Measurements from ENCODE around the gene RERE.

The RERE gene

DNA sequence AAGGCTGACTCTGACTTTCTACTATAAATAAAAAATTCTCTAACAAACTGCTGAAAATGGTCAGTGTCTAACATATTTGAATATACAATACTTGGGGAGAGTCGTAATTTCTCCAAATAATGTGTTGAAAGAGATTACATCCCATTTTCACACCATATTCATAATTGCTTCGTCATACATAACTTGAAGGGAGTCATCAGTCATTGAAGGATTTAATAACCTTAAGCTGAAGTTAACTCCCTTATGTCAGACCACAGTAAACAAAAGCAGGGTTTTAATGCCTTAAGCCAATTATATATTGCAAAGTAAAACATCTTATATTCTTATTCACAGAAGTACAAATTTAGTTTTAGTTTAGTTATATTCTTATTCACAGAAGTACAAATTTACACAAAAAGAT is 129.9 kb downstream of the RERE start:
- no peak for DNase-seq (ENCODE audit: low read depth in 2 of 2)

GRCh38 chr1:8687039-8687438 is 130.4 kb downstream of the RERE start:
- DNase-seq (ENCODE audit: low read depth in 2 of 2): no peak

DNA sequence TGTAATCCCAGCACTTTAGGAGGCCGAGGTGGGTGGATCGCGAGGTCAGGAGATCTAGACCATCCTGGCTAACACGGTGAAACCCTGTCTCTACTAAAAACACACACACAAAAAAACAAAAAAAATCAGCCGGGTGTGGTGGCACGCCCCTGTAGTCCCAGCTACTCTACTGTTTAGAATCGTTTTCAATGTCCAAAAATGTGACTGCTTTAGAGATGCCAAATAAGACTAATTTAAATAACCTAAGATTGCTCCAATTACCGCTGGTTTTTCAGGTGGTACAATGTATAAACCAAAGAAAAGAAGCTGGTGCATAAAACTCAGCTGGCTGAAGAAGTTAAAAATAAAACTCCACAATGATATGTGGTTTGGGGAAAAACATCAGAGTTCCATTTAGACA is 132.0 kb downstream of the RERE start:
- DNase-seq (ENCODE audit: low read depth in 2 of 2): no peak

- no peak for DNase-seq (ENCODE audit: low read depth in 2 of 2)
These were observed 132.8 kb downstream of the RERE start for GRCh38 chr1:8684590-8684989.

DNA sequence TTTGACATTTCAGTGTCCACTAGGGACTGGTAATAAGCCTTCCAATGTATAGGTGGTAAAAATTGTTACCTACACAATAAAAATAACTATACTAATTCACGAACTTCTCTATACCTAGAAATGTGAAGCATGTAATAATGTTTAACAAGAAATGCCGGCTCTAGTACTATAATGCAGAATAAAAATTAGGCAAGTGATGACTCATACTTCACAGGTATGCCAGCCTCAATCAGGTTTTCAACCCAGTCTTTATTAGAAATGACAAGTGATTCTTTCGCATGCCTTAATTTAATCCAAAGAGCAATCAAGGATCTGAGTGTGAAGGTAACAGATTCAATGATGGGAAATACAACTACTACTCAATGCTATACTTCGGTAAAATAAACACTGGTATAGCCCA is 134.9 kb downstream of the RERE start:
- DNase-seq (ENCODE audit: low read depth in 2 of 2): no peak

DNA sequence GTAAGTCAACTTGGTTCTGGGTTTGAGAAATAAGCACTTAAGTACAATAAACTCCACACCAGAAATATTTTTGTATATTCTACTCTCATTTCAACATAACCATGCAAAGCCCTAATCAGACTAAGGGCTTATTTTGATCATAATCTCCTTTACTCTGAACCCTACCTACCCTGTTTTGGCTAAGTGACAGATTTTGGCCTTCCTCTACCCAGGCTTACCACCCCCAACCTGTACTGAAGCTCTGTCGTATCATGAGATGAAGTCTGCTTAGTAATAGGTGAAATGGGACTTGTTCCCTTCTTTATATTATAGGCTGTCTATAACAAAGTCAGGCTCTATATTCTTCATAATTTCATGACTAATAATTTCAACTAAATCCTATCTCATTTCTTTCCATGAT is 135.5 kb downstream of the RERE start:
- no peak for DNase-seq (ENCODE audit: low read depth in 2 of 2)

DNA sequence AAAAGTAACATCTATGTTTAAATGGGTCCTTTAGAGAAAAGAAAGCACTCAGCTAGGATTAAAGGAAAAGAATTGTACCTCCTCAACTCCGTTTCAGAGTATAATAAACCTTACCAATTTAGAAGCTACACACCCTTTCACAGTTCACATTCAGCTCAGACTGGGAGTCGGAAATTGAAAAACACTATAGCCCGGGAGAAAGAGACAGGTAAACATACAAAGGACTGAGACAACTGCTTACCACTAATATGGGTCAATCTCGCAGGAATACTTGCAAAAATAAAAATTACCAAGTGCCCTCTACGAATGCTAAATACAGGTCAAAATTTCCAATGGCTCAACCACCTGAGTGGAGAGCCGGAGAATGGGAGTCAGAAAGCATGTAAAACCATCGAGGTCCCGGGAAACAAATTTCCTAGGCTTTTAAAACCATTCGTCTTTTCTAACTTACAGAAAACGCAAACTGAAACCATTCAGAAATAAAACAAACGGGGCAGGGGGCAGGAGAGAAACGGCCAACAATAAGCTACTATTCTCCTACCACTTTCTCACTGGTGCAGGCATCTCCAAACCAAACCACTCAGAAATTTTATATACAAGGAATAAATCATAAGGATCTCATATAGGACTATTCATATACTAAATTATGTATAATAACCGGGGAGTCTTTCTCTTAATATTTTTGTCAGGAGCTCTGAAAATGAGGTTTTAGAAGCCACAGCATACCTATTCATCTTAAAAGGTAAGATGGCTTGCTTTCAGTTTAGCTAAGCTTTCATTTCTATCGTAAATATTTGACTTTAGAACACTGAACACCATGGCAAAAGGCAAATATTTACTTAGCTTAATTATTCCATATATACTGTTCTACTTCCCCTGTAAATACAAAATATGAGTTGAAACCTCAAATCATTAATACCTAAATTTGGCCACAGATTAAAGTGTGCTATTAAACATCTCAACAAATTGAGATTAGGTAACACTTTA is 136.5 kb downstream of the RERE start:
- DNase-seq (ENCODE audit: low read depth in 2 of 2): no peak

DNA sequence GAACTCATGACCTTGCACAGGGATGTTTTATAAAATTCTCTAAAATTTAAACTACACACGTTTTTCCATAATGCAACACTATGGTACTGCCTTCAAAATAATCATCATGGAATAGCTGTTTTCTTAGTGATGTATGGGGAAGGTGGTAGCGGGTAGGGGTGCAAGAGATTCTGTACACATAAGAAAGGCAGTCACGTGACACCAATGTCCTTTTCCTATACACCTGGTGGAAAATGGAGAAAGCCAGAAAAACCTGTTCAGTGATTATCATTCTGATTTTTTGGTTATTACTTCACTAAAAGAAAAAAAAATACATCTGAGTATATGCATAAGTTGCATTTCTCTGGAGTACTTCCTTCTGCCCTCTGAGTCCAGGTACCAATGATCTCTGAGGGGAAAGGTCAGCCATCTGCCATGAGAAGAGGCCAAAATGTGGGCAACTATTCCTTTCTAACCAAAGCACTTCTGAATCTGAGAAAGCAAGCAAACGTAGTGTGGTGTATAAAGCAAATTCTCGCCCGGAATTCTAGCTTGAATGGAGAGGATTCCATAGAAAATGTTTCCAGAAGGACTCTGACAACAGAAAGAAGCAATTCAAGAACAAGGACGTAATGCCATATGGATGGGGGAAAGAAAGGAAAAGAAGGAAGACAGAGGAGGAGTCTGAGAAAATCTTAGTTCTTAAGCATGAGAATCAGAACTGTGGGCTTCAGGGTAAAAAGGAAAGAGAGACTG is 137.3 kb downstream of the RERE start:
- DNase-seq (ENCODE audit: low read depth in 2 of 2): no peak

DNA sequence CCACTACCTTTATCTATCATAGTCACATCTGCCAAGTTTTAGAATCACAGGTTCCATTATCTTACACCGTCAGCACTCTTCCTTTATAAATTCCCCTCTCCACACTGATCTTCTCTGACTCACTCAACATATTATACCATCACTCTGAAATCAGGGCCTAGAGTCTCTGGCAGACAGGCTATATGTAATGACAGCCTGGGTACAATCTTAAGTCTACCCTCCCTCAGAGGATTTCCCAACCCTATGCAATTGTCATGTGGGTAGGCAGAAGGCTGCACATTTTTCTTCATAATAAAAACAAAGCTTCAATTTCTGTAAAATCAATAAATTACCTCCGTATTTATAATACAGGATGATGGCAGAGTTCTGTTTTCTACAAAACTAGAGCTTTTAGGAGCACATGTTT is 138.0 kb downstream of the RERE start:
- DNase-seq (ENCODE audit: low read depth in 2 of 2): no peak

GRCh38 chr1:8678673-8679394 is 138.6 kb downstream of the RERE start:
- no peak for DNase-seq (ENCODE audit: low read depth in 2 of 2)

DNA sequence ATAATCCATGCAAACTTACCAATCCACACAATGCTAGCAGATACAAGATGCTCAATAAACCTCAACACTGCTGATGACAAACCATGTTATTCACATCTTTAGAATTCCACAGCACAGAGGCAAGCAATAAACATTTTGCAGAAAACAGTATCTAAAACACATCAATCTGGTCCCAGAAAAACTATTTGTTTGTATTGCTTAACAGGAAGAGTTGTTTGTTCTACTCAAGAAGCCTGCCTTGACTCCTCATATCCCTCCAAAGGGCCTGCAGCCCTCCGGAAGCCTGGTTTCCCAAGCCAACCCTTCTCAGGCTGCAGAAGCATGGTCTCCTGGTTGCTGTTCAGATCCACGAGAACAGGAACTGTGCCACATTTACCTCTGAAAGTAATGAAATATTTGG is 139.7 kb downstream of the RERE start:
- DNase-seq (ENCODE audit: low read depth in 2 of 2): no peak

- no peak for DNase-seq (ENCODE audit: low read depth in 2 of 2)
These were observed 140.6 kb downstream of the RERE start for GRCh38 chr1:8676813-8677212.

GRCh38 chr1:8676072-8676471 is 141.4 kb downstream of the RERE start:
- no peak for DNase-seq (ENCODE audit: low read depth in 2 of 2)

DNA sequence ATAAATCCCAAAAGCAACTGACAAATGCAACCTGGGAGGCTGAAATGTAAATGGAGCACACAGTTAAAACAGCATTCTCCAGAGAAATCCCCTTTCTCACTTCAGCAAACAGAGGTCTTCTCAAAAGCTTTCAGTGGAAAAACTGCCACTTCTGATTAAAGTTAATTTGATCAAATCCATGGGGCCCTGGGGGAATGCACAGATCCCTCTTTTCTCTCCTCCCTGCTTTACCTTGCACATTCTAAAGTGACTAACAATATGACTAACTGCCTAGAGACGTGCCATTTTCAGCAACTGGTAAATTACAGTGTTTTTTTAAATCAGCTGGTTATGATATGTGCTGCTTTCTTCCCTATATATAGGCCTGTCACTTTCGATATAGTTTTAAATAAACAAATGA is 142.5 kb downstream of the RERE start:
- no peak for DNase-seq (ENCODE audit: low read depth in 2 of 2)

- DNase-seq (ENCODE audit: low read depth in 2 of 2): no peak
These were observed 143.0 kb downstream of the RERE start for GRCh38 chr1:8674481-8674880.

DNA sequence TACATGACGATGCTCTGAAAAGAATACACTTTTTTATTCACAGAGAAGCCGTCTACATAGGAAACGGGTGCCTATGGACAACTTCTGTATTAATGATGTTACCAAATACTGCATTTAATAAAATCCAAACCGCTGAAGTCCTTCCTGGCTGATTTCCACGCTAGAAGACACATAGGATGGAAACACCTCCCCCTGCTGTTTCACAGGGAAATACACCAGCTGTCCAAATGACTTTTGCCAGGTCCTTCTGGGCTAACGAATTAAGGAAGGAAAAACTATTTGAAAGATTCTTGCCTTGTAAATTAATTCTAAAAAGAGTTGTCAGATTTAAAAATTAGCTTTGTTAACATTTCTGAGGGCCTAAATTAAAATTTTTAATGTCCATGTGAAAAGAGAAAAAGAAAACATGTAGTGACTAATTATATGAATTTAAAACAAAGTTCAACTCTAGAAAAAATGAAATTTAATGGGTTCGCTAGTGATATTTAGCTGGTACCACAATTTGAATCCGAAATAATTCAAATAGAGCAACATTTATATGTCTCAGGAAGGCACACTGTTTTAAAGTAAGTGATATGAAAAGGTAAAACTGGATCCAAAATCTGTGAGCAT is 146.0 kb downstream of the RERE start:
- peak in 1 of 2 experiments; percentile 54 for DNase-seq (ENCODE audit: low read depth in 2 of 2)

DNA sequence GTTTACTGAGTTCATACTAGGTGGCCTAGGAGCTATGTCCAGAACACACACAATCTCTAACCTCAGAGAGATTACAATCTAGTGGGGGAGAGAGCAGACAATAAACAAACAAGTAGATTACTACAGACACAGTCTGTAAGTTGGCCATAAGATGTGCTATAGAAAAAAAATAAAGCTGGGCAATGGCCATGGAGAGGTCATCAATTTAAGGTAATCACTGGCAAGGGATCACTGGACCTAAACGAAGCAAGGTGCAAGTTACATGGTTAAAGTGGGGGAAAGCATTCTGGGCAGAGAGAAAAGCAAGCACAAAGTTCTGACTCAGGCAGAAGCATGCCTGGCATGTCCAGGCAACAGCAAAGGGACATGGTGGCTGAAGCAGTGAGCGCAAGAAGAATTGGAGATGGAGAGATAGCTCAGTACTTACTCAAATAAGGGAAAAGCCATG is 147.0 kb downstream of the RERE start:
- DNase-seq (ENCODE audit: low read depth in 2 of 2): no peak

GRCh38 chr1:8669606-8670335 is 147.7 kb downstream of the RERE start:
- no peak for DNase-seq (ENCODE audit: low read depth in 2 of 2)

GRCh38 chr1:8667869-8668594 is 149.4 kb downstream of the RERE start:
- no peak for DNase-seq (ENCODE audit: low read depth in 2 of 2)

DNA sequence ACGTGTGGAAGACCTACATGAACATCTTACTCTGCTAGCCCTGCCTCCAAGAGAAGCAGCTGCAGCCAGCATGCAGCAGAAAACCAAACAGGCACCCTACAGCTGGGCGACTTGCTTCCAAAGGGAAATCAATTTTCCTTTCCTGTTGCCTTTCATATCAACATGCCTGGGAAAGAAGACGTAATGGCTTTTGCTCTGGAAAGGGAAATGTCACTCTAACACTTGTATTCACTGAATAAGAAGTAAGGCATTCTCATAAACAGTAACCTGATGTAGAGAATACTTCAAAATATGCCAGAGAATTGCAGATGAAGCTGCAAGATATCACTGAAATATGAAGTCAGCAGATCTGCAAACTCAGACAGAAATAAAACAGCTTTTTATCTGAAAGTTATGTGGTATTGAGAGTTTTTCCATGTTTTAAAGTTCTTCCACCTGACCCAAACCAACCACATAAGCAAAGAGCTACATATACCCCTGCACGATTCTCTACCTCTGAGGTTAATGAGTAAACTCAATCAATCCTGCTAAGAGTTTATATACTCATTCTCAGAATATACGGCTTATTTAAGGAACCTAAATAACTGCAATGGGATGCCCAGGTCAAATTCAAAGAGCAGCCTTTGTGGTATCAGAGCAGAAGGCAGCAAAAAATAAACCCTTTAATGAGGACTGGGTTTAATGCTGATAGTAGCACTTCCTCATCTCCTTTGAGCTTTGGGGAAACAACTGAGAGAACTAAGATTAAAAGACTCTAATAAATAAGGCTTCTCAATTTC is 150.9 kb downstream of the RERE start:
- no peak for DNase-seq (ENCODE audit: low read depth in 2 of 2)
